PC-3 (cell line): ENCODE measurements around the gene LRBA. TPM values are rescaled to one million over a fixed set of nuclear protein-coding genes. Genes with fewer than 3 reads are reported as not detected.

Source experiments
- ATAC-seq: fragments of 200-7000 bp; cut with Tn5 transposase; 2 replicates; pipeline ENCODE4 v1.9.1; 2020; ENCODE audit warnings: mild to moderate bottlenecking, moderate library complexity
- BruUV-seq: library from RNA; stranded (reverse); fragments of 400-500 nt; replicated peaks from 2 replicates; lab custom pipeline; 2021; lab: Mats Ljungman, UMichigan
- CTCF ChIA-PET: fragments of 300-600 bp; sonication (Branson Sonifier 250); formaldehyde crosslinking; loops from one replicate; lab custom pipeline; 2022; ENCODE audit warnings: antibody characterized with exemption; lab: Charles Lee
- POLR2A ChIA-PET: fragments of 300-600 bp; sonication (Branson Sonifier 250); formaldehyde crosslinking; loops from one replicate; lab custom pipeline; 2022; ENCODE audit warnings: antibody characterized with exemption; ENCODE audit not compliant: unreplicated experiment; lab: Charles Lee
- DNase-seq: peaks from one replicate; pipeline ENCODE4 v3.0.0-alpha.2; 2015
- H2AFZ ChIP-seq: fragments of 300-600 bp; sonication (generic); 2 replicates; pipeline ENCODE4 v1.6.0; 2016; ENCODE audit warnings: antibody characterized with exemption, low read length
- H3F3A ChIP-seq: fragments of 300-600 bp; sonication (generic); one replicate; pipeline ENCODE4 v1.6.0; 2017; ENCODE audit warnings: antibody characterized with exemption, low read length, control low read depth, mild to moderate bottlenecking; ENCODE audit not compliant: unreplicated experiment
- H3K27ac ChIP-seq: fragments of 300-600 bp; sonication (generic); 2 replicates; pipeline ENCODE4 v1.5.1; 2016; ENCODE audit warnings: mild to moderate bottlenecking, low read length
- H3K27me3 ChIP-seq: fragments of 300-600 bp; sonication (generic); 2 replicates; pipeline ENCODE4 v1.6.1; 2016; ENCODE audit warnings: low read length, mixed read lengths
- H3K36me3 ChIP-seq: fragments of 300-600 bp; sonication (generic); 2 replicates; pipeline ENCODE4 v1.6.1; 2016; ENCODE audit warnings: low read depth, mixed run types, low read length, mixed read lengths
- H3K4me1 ChIP-seq: fragments of 300-600 bp; sonication (generic); 2 replicates; pipeline ENCODE4 v1.5.1; 2016; ENCODE audit warnings: low read length; ENCODE audit not compliant: insufficient read depth
- H3K4me2 ChIP-seq: fragments of 300-600 bp; sonication (generic); 2 replicates; pipeline ENCODE4 v1.6.0; 2016; ENCODE audit warnings: low read length
- H3K4me3 ChIP-seq: fragments of 300-600 bp; sonication (generic); 2 replicates; pipeline ENCODE4 v1.5.1; 2016; ENCODE audit warnings: mild to moderate bottlenecking, low read length, mixed read lengths
- H3K79me2 ChIP-seq: fragments of 300-600 bp; sonication (generic); 2 replicates; pipeline ENCODE4 v1.6.1; 2017; ENCODE audit warnings: low read length, mixed read lengths
- H3K9ac ChIP-seq: fragments of 300-600 bp; sonication (generic); 2 replicates; pipeline ENCODE4 v1.6.0; 2016; ENCODE audit warnings: mild to moderate bottlenecking, low read length
- H3K9me2 ChIP-seq: fragments of 300-600 bp; sonication (generic); replicated peaks from 2 replicates; pipeline ENCODE4 v1.6.1; 2016; ENCODE audit warnings: mixed run types, low read length, mixed read lengths
- H3K9me3 ChIP-seq: fragments of 300-600 bp; sonication (generic); 2 replicates; pipeline ENCODE4 v1.6.1; 2016; ENCODE audit warnings: low read length, mixed read lengths
- H4K20me1 ChIP-seq: fragments of 300-600 bp; sonication (generic); 2 replicates; pipeline ENCODE4 v1.6.1; 2016; ENCODE audit warnings: low read length, mixed read lengths
- EZH2 ChIP-seq: fragments of 300-600 bp; sonication (generic); IDR thresholded peaks from one replicate; pipeline ENCODE4 v1.6.1; 2017; ENCODE audit warnings: antibody characterized with exemption, mild to moderate bottlenecking, low read length; ENCODE audit not compliant: unreplicated experiment
- EZH2phosphoT487 ChIP-seq: fragments of 300-600 bp; sonication (generic); IDR thresholded peaks from 2 replicates; pipeline ENCODE4 v1.6.1; 2018; ENCODE audit warnings: mild to moderate bottlenecking, antibody characterized with exemption, low read length, borderline replicate concordance
- intact Hi-C: fragments of 100-400 bp; cut with micrococcal nuclease; formaldehyde crosslinking; loops from 2 replicates; pipeline ENCODE4 v1.9.0; 2023
- total RNA-seq: library from RNA; depleted of rRNA; stranded (reverse); fragments of >200 nt; gene quantifications from 2 replicates; pipeline ENCODE4 v1.2.3, GENCODE V29; 2014
- TF ChIP-seq, protein P1 (sequence below): fragments of 300-600 bp; sonication (generic); conservative IDR thresholded peaks from 2 replicates; pipeline ENCODE4 v1.5.1; 2017; ENCODE audit warnings: antibody characterized with exemption, low read depth, mild to moderate bottlenecking, low read length

Gene LRBA
- total RNA-seq, 1 experiment from 2014 or later: 40.8 TPM

DNA sequence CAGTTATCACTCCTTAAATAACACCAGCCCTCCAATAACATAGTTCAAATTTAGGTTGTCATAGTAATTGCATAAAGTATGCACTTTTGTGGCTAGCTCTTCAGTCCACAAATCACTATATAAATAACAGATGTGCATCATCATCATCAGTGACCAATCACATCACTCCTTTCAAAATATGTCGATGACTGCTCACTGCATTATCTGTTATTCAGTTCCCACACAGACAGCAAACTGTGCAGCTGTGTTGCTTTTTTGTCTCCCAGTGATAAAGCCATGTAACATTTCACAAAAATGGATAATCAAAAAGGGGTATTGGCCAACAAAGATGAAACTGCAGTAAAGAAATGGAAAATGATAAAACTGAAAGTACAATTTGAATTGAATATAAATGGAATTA lies 731.4 kb downstream of the LRBA start:
- H3K79me2 ChIP-seq: no peaks in the 10 kb centered on the region
- no peaks in the 10 kb centered on the region for H3K27me3 ChIP-seq
- H3K9ac ChIP-seq: no peak overlapping the region
- no peaks in the 10 kb centered on the region for H4K20me1 ChIP-seq
- POLR2A ChIA-PET: no interaction called here
- peak; percentile 15 for DNase-seq
- intact Hi-C loops: no loop called here
- no TSS peak for BruUV-seq
- TF ChIP-seq EZH2 (no peak), EZH2phosphoT487 (no peak)
- TF ChIP-seq, protein P1, sequence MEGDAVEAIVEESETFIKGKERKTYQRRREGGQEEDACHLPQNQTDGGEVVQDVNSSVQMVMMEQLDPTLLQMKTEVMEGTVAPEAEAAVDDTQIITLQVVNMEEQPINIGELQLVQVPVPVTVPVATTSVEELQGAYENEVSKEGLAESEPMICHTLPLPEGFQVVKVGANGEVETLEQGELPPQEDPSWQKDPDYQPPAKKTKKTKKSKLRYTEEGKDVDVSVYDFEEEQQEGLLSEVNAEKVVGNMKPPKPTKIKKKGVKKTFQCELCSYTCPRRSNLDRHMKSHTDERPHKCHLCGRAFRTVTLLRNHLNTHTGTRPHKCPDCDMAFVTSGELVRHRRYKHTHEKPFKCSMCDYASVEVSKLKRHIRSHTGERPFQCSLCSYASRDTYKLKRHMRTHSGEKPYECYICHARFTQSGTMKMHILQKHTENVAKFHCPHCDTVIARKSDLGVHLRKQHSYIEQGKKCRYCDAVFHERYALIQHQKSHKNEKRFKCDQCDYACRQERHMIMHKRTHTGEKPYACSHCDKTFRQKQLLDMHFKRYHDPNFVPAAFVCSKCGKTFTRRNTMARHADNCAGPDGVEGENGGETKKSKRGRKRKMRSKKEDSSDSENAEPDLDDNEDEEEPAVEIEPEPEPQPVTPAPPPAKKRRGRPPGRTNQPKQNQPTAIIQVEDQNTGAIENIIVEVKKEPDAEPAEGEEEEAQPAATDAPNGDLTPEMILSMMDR: no peak
- peak; percentile 15; the same call in 1 of the 2 replicates for ATAC-seq
- H3K4me2 ChIP-seq: no peak overlapping the region
- H3K9me2 ChIP-seq: no peaks in the 10 kb centered on the region
- CTCF ChIA-PET: no interaction called here
- no peaks in the 10 kb centered on the region for H3K9me3 ChIP-seq
- peak overlapping the region; percentile 24; the same call in 1 of the 2 replicates for H3K27ac ChIP-seq
- no peaks in the 10 kb centered on the region for H3K36me3 ChIP-seq
- H3K4me3 ChIP-seq: no peak overlapping the region
- no peaks in the 10 kb centered on the region for H3F3A ChIP-seq
- H2AFZ ChIP-seq: no peak overlapping the region
- H3K4me1 ChIP-seq: peaks cover 12% of the 10 kb centered on the region

DNA sequence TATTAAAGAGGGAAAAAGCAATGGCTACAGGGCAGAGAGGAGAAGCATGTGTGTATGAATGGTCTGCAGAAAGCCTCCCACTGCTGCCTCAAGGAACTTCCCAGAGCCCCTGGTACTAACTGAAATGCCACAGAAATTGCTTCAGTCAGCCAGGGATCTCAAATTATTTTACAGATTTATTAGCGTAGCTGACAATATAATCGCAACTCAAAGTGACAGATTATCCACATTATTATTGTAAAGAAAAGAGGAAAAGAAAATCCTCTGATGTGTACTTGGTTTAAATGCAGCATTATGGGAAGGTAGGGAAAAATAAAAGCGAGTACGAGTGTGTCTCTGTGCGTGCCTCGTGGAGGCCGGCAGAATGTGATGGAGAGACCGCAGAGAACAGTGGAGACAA lies 734.1 kb downstream of the LRBA start:
- POLR2A ChIA-PET: no interaction called here
- Histone ChIP-seq H3K4me2 (no peak overlapping the region), H3K4me1 (peaks cover 12% of the 10 kb centered on the region), H3K27ac (no peak overlapping the region), H3F3A (no peaks in the 10 kb centered on the region), H3K9me2 (no peaks in the 10 kb centered on the region), H3K9me3 (no peaks in the 10 kb centered on the region), H3K27me3 (no peaks in the 10 kb centered on the region), H3K4me3 (no peak overlapping the region), H3K79me2 (no peaks in the 10 kb centered on the region), H4K20me1 (no peaks in the 10 kb centered on the region), H3K9ac (no peak overlapping the region), H3K36me3 (no peaks in the 10 kb centered on the region), H2AFZ (no peak overlapping the region)
- intact Hi-C loops: loop anchor here (1.0 kb wide), 1 partner anchor 22 kb away; no protein-coding TSS in a partner anchor
- CTCF ChIA-PET: interaction anchor here (0.6 kb wide), 1 partner anchor 276 kb away, joined by 3 read pairs; no protein-coding TSS in a partner anchor
- DNase-seq (no peak), ATAC-seq (no peak)
- TF ChIP-seq EZH2phosphoT487 (no peak), EZH2 (no peak)
- TF ChIP-seq, protein P1: no peak
- BruUV-seq: no TSS peak

DNA sequence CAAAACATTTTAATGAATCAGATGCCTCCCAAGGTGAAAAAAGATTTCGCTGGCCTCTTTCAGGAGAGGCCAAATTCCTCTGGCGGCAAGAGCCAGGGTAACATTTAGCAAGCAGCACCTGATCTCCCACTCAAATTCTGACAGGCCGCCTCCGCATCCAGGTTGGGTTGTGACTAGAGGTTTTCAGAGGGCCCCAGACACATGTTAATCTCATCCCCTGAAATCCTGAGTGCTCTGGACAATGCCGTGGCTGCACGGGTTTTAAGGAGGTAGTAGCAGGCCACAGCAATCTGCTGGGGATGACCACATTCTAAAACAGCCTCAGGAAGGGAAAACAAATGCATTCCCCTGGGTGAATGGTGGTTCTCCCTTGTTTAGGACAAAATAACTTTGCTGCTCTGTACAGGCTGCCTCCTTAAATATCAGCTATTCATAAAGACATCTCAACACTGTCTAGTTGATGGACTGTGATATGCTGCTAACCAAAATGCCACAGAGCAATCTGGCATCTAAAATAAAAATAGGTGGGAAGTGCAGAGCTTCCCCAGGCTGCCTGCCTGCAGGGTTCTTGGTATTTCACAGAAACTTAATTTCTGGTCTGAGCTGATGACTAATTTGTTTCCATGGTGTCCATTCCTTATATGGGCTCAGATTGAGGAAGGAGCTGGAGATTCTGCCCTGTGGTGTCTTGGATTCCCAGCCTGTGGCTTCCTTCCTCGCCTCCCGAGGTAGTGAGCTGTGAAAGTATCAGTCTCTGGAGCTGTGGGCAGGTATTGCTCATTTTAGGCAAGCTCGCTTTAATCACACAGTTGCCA lies 734.8 kb downstream of the LRBA start:
- H3K9me2 ChIP-seq: no peaks in the 10 kb centered on the region
- no peaks in the 10 kb centered on the region for H3K9me3 ChIP-seq
- no peak overlapping the region for H2AFZ ChIP-seq
- no peak overlapping the region for H3K27ac ChIP-seq
- no peak for TF ChIP-seq EZH2phosphoT487
- intact Hi-C loops: loop anchor here (1.0 kb wide), 1 partner anchor 21 kb away; no protein-coding TSS in a partner anchor
- H3K4me2 ChIP-seq: no peak overlapping the region
- ChIA-PET CTCF (interaction anchor here (0.6 kb wide), 1 partner anchor 275 kb away, joined by 3 read pairs; no protein-coding TSS in a partner anchor), POLR2A (no interaction called here)
- ATAC-seq (peak; percentile 69), DNase-seq (peak; percentile 28)
- H3K4me1 ChIP-seq: peaks cover 12% of the 10 kb centered on the region
- H3K4me3 ChIP-seq: no peak overlapping the region
- no peaks in the 10 kb centered on the region for H3K79me2 ChIP-seq
- no peaks in the 10 kb centered on the region for H3K36me3 ChIP-seq
- H3F3A ChIP-seq: no peaks in the 10 kb centered on the region
- no peaks in the 10 kb centered on the region for H3K27me3 ChIP-seq
- no TSS peak for BruUV-seq
- H4K20me1 ChIP-seq: no peaks in the 10 kb centered on the region
- no peak overlapping the region for H3K9ac ChIP-seq
